Measurements from ENCODE around the gene P2RX3.
"Not testable (repeated sequence)": the region's sequence is repeated elsewhere in the genome, so short reads cannot be mapped to it uniquely, and the experiment has no call there.

The P2RX3 gene

DNA sequence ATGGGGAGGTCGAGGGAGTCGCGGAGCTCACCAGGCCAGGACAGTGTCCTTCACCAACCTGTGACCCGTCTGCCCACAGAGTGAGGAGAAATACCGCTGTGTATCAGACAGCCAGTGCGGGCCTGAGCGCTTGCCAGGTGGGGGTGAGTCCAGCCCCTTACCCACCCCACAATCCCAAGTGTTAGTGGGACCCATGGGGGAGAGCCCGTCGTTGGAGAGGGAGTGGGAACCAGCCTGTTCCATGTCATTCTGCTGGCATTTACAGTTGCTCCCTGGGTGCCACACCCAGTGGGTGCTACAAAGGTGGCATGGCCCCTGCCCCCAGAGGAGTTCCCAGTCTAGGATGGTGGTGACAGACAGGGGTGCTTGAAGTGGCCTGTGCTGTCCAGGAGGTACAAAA, 9.2 kb downstream of the P2RX3 start:
- in situ Hi-C loops (cut with HindIII; ENCODE audit: low sequenced_read_pairs), result loop anchor here (25.0 kb wide), 1 partner anchor 290 kb away; the partner anchor contains the start of gene YPEL4

DNA sequence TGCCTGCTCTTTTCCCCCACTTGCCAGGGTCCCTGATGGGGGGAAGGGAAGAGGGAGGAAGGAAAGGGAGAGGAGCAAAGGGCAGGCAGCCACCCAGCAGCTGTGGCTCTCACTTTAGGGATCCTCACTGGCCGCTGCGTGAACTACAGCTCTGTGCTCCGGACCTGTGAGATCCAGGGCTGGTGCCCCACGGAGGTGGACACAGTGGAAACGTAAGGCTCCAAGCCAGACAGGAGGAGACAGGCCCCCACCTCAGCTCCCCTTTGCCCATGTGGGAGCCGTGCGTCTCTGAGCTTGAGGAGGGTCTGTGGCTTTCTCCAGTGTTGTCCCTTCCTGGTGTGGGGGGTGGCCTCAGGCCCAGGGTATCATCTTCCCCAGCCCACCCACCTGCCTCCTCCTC, 9.9 kb downstream of the P2RX3 start:
- in situ Hi-C loops (cut with HindIII; ENCODE audit: low sequenced_read_pairs), result loop anchor here (25.0 kb wide), 1 partner anchor 289 kb away; the partner anchor contains the start of gene YPEL4

DNA sequence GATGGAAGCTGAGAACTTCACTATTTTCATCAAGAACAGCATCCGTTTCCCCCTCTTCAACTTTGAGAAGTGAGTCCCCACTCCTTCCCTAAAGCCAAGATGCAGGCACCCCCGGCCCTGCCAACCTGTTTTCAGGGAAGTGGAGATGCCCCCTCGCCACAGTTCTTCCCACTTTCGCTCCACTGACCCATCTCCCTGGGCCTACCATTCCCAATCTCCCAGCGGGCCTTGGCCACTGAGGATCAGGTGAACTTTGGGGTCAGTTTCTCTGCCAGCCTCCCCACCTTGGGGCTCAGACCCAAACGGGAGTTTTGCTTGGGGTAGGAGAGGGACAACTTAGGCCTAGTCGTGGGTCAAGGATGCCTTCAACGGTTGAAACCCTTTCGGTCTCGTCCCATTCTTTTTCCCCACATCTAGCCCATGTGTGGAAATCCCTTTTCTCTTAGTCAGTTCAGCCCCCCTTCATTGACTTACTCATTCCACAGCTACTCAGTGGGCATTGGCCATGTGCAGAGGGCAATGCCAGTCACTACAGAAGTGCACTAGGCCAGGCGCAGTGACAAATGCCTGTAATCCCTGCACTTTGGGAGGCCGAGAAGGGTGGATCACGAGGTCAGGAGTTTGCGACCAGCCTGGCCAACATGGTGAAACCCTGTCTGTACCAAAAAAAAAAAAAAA, 10.6 kb downstream of the P2RX3 start:
- in situ Hi-C loops (cut with HindIII; ENCODE audit: low sequenced_read_pairs), result loop anchor here (25.0 kb wide), 1 partner anchor 289 kb away; the partner anchor contains the start of gene YPEL4

GRCh38 chr11:57349491-57350274, 11.5 kb downstream of the P2RX3 start:
- in situ Hi-C loops (cut with HindIII; ENCODE audit: low sequenced_read_pairs), result loop anchor here (25.0 kb wide), 1 partner anchor 288 kb away; the partner anchor contains the start of gene YPEL4

DNA sequence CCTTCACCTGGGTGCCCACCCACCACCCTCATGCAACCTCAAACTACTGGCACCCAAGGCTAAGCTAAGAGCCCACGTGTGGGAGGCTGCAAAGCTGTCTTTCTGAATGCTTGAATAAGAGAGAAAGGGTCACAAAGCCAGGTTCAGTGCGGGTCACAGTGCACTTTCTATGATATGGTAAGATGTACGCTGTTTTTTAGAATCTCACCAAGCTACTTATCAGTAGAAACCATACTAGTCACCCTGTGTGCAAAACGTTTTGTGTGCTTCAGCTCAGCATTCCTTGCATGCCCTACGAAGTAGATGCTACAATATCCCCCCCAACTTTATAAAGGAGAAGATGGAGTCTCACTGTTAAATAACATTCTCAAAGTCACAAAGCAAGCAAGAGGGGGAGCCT, 14.9 kb downstream of the P2RX3 start:
- in situ Hi-C loops (cut with HindIII; ENCODE audit: low sequenced_read_pairs), result no loop called here

- in situ Hi-C loops (cut with HindIII; ENCODE audit: low sequenced_read_pairs), result no loop called here
Observed at GRCh38 chr11:57353446-57353845, 15.3 kb downstream of the P2RX3 start.

GRCh38 chr11:57353852-57354251, 15.7 kb downstream of the P2RX3 start:
- in situ Hi-C loops (cut with HindIII; ENCODE audit: low sequenced_read_pairs), result no loop called here

DNA sequence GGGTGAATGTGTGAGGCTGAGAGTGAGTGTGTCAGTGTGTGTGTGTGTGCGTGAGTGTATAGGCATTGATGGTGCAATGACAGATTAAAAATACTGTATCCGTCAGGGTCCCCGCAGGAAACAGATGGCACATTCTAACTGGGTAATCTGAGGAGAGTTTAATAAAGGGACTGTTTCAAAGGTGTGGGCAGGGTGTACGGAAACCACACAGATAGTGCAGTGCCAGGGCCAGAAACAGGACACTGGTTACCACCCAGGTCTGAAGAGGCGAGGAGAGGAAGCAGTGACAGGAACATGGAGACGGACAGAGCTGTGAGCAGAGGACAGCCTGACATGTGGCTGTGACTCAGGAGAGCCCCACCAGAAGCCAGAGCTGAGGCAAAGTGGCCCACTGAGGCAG, 16.5 kb downstream of the P2RX3 start:
- in situ Hi-C loops (cut with HindIII; ENCODE audit: low sequenced_read_pairs), result no loop called here

- in situ Hi-C loops (cut with HindIII; ENCODE audit: low sequenced_read_pairs), result no loop called here
Observed at GRCh38 chr11:57356268-57356667, 18.1 kb downstream of the P2RX3 start.

GRCh38 chr11:57357310-57357709, 19.2 kb downstream of the P2RX3 start:
- in situ Hi-C loops (cut with HindIII; ENCODE audit: low sequenced_read_pairs), result no loop called here

- in situ Hi-C loops (cut with HindIII; ENCODE audit: low sequenced_read_pairs), result no loop called here
Observed at GRCh38 chr11:57357856-57358255, 19.7 kb downstream of the P2RX3 start.

GRCh38 chr11:57358543-57358961, 20.4 kb downstream of the P2RX3 start:
- in situ Hi-C loops (cut with HindIII; ENCODE audit: low sequenced_read_pairs), result no loop called here

GRCh38 chr11:57358991-57359390, 20.8 kb downstream of the P2RX3 start:
- in situ Hi-C loops (cut with HindIII; ENCODE audit: low sequenced_read_pairs), result no loop called here

DNA sequence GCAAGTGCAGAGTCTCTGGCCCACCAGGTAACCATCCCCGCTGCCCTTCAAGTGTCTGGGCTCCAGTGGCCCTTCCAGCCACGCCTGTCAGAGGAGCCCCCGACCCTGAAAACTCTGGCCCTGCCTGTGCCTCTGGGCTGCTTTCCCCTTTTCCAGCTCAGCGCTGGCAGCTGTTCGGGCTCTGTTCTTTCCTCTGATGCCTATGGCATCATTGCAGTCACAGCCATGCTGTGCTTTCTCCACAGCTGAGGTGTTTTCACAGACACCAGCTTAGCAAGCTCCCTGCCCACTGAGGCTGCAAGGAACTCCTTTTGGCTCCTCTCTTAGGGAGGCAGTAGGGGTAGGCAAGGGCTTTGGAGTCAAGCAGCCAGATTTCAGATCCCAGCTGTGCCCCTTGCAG, 21.2 kb downstream of the P2RX3 start:
- in situ Hi-C loops (cut with HindIII; ENCODE audit: low sequenced_read_pairs), result no loop called here

- in situ Hi-C loops (cut with HindIII; ENCODE audit: low sequenced_read_pairs), result no loop called here
Observed at GRCh38 chr11:57359896-57360690, 21.9 kb downstream of the P2RX3 start.

DNA sequence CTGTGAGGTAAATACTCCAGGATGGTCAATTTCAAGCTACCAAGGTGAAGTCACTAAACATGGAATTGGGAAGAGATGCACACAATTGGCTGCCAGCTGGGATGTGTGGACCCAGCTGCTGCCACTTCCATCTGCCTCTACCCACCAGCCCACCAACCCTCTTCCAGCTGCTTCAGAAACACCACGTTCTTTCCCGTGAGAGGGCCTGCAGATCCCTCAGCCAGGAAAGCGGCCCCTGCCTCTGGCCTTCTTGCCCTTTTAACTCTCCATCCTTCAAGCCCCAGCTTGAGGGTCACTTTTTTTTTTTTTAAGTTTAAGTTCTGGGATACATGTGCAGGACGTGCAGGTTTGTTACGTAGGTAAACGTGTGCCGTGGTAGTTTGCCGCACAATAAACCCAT, 22.8 kb downstream of the P2RX3 start:
- in situ Hi-C loops (cut with HindIII; ENCODE audit: low sequenced_read_pairs), result no loop called here

GRCh38 chr11:57361420-57361819, 23.3 kb downstream of the P2RX3 start:
- in situ Hi-C loops (cut with HindIII; ENCODE audit: low sequenced_read_pairs), result not testable (repeated sequence)

GRCh38 chr11:57361926-57362325, 23.8 kb downstream of the P2RX3 start:
- in situ Hi-C loops (cut with HindIII; ENCODE audit: low sequenced_read_pairs), result no loop called here

- in situ Hi-C loops (cut with HindIII; ENCODE audit: low sequenced_read_pairs), result no loop called here
Observed at GRCh38 chr11:57363131-57364080, 25.3 kb downstream of the P2RX3 start.

All from DLD1 (cell line).